DMS153 treated with DMSO at 0.1 percent for 48 hours (cell line): ENCODE data around the gene RCOR3.
A peak's percentile ranks its signal among the peaks of the same experiment; 100 is the strongest.
"Not testable (repeated sequence)": the region's sequence is repeated elsewhere in the genome, so short reads cannot be mapped to it uniquely, and the experiment has no call there.

Experiments
- DNase-seq: peaks from one replicate; lab custom pipeline; 2025; ENCODE audit not compliant: unreplicated experiment; lab: John Stamatoyannopoulos, UW

Gene RCOR3

GRCh38 chr1:211259638-211260126, 516 bp downstream of the RCOR3 start:
- no peak for DNase-seq

GRCh38 chr1:211260141-211261107, 1.3 kb downstream of the RCOR3 start:
- DNase-seq = peak; percentile 65

GRCh38 chr1:211261229-211261628, 2.1 kb downstream of the RCOR3 start:
- DNase-seq = no peak

- DNase-seq = not testable (repeated sequence)
Measured at GRCh38 chr1:211263022-211263421, 3.9 kb downstream of the RCOR3 start.

- DNase-seq = no peak
Measured at GRCh38 chr1:211267204-211267857, 8.2 kb downstream of the RCOR3 start.

- no peak for DNase-seq
Measured at GRCh38 chr1:211279340-211279739, 20.2 kb downstream of the RCOR3 start.

GRCh38 chr1:211280910-211281309, 21.7 kb downstream of the RCOR3 start:
- no peak for DNase-seq

GRCh38 chr1:211281320-211282022, 22.3 kb downstream of the RCOR3 start:
- DNase-seq = no peak

- DNase-seq = no peak
Measured at GRCh38 chr1:211282023-211282373, 22.8 kb downstream of the RCOR3 start.

- DNase-seq = no peak
Measured at GRCh38 chr1:211285196-211285595, 26.0 kb downstream of the RCOR3 start.

- no peak for DNase-seq
Measured at GRCh38 chr1:211287218-211287617, 28.1 kb downstream of the RCOR3 start.

GRCh38 chr1:211292411-211292810, 33.2 kb downstream of the RCOR3 start:
- no peak for DNase-seq

- DNase-seq = no peak
Measured at GRCh38 chr1:211296396-211296795, 37.2 kb downstream of the RCOR3 start.

- DNase-seq = no peak
Measured at GRCh38 chr1:211305044-211305443, 45.9 kb downstream of the RCOR3 start.

GRCh38 chr1:211309617-211310016, 50.5 kb downstream of the RCOR3 start:
- no peak for DNase-seq

- no peak for DNase-seq
Measured at GRCh38 chr1:211313392-211313791, 54.2 kb downstream of the RCOR3 start.

- DNase-seq = no peak
Measured at GRCh38 chr1:211318576-211319280, 59.6 kb downstream of the RCOR3 start.

GRCh38 chr1:211319892-211320291, 60.7 kb downstream of the RCOR3 start:
- no peak for DNase-seq

- DNase-seq = no peak
Measured at GRCh38 chr1:211320980-211321379, 61.8 kb downstream of the RCOR3 start.

- not testable (repeated sequence) for DNase-seq
Measured at GRCh38 chr1:211321646-211322045, 62.5 kb downstream of the RCOR3 start.
